Testis (tissue), 3 donors: ENCODE measurements around the gene SPAG6. TPM values are rescaled to one million over a fixed set of nuclear protein-coding genes. Genes with fewer than 3 reads are reported as not detected.

Experiments used
- DNase-seq: peaks from one replicate; pipeline ENCODE4 v3.0.0-alpha.2; 2019
- H3K27ac ChIP-seq, 2 donors: fragments of 200-600 bp; sonication (generic); one replicate each; pipeline ENCODE4 v1.5.1; 2019
- H3K27me3 ChIP-seq: fragments of 200-600 bp; sonication (generic); one replicate; pipeline ENCODE4 v1.5.1; 2019
- H3K36me3 ChIP-seq: fragments of 200-600 bp; sonication (generic); one replicate; pipeline ENCODE4 v1.5.1; 2017; ENCODE audit warnings: low read depth; ENCODE audit errors: missing control alignments
- H3K4me1 ChIP-seq: fragments of 200-600 bp; sonication (generic); one replicate; pipeline ENCODE4 v1.5.1; 2019
- H3K4me3 ChIP-seq, 2 donors: fragments of 200-600 bp; sonication (generic); one replicate each; pipeline ENCODE4 v1.5.1; 2017 to 2019
- H3K9me3 ChIP-seq: fragments of 200-600 bp; sonication (generic); one replicate; pipeline ENCODE4 v1.5.1; 2017
- POLR2A ChIP-seq: fragments of 450-650 bp; IDR thresholded peaks from one replicate; pipeline ENCODE4 v1.6.1; 2017; ENCODE audit warnings: antibody characterized with exemption, mild to moderate bottlenecking, moderate library complexity
- WGBS, 2 donors: methylation state at CpG; one replicate each; pipeline ENCODE4 v1.1.5; 2018; 5-methylcytosine and 5-hydroxymethylcytosine counted together
- intact Hi-C: fragments of 100-400 bp; cut with DNase I; formaldehyde crosslinking; loops from one replicate; pipeline ENCODE4 v1.15.1; 2023; ENCODE audit warnings: low total_unique reads
- polyA plus RNA-seq: library from polyadenylated mRNA; stranded (reverse); fragments of 350-450 nt; fragmentation: Illumina TruSeq; extraction: RNeasy Lipid Tissue Mini Kit (QIAGEN cat#74804); gene quantifications from one replicate; pipeline ENCODE4 v1.2.3, GENCODE V29; 2014; ENCODE audit warnings: low read depth, low replicate concordance; ENCODE audit not compliant: insufficient read depth
- total RNA-seq, 2 donors: library from RNA; depleted of rRNA; stranded (reverse); fragments of >200 nt; gene quantifications; one replicate each; pipeline ENCODE4 v1.2.3, GENCODE V29; 2016
- TF ChIP-seq, protein P1 (sequence below), 3 experiments: fragments of 450-650 bp in 2 of 3; fragments of 200-600 bp in 1 of 3; sonication (generic) in 1 of 3; IDR thresholded peaks; one replicate each; pipeline ENCODE4 v1.5.1; 2016 to 2019; ENCODE audit warnings: antibody characterized with exemption in 3 of 3, mild to moderate bottlenecking in 2 of 3, moderate library complexity in 1 of 3

Gene SPAG6
- total and polyA plus RNA-seq, 3 donors from 2014 or later, result 77.4 to 258 (median 103) TPM

DNA sequence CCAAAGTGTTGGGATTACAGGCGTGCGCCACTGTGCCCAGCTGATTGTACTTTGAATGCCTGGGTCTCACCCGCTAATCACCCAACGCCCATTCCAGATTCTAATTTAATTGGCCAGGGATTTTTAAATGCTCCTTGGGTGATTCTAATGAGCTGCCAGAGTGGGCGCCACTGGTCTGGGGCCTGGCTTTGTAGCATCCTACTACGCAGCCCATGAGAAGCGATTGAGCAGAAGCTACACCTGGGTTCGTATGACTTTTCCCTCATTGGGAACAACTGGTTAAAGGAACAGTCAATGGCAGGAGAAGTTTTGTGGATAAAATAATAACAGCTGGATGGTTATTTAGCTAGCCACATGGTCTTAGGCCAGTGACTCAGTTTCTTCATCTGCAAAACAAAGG, 108.0 kb downstream of the SPAG6 start:
- Histone ChIP-seq H3K27ac (no peak overlapping the region), H3K27me3 (no peaks in the 10 kb centered on the region), H3K4me1 (no peaks in the 10 kb centered on the region), H3K36me3 (no peaks in the 10 kb centered on the region), H3K4me3 (peak overlapping the region in 1 of 2 donors; percentile 3), H3K9me3 (no peaks in the 10 kb centered on the region)
- intact Hi-C loops, result no loop called here
- DNase-seq, result no peak
- no peak for TF ChIP-seq POLR2A
- TF ChIP-seq, protein P1, sequence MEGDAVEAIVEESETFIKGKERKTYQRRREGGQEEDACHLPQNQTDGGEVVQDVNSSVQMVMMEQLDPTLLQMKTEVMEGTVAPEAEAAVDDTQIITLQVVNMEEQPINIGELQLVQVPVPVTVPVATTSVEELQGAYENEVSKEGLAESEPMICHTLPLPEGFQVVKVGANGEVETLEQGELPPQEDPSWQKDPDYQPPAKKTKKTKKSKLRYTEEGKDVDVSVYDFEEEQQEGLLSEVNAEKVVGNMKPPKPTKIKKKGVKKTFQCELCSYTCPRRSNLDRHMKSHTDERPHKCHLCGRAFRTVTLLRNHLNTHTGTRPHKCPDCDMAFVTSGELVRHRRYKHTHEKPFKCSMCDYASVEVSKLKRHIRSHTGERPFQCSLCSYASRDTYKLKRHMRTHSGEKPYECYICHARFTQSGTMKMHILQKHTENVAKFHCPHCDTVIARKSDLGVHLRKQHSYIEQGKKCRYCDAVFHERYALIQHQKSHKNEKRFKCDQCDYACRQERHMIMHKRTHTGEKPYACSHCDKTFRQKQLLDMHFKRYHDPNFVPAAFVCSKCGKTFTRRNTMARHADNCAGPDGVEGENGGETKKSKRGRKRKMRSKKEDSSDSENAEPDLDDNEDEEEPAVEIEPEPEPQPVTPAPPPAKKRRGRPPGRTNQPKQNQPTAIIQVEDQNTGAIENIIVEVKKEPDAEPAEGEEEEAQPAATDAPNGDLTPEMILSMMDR (IDR thresholded peaks at IDR 0.05), result no peak
- WGBS, 2 donors, result 68 to 77% methylated on average over 8 of the region's 8 CpGs

DNA sequence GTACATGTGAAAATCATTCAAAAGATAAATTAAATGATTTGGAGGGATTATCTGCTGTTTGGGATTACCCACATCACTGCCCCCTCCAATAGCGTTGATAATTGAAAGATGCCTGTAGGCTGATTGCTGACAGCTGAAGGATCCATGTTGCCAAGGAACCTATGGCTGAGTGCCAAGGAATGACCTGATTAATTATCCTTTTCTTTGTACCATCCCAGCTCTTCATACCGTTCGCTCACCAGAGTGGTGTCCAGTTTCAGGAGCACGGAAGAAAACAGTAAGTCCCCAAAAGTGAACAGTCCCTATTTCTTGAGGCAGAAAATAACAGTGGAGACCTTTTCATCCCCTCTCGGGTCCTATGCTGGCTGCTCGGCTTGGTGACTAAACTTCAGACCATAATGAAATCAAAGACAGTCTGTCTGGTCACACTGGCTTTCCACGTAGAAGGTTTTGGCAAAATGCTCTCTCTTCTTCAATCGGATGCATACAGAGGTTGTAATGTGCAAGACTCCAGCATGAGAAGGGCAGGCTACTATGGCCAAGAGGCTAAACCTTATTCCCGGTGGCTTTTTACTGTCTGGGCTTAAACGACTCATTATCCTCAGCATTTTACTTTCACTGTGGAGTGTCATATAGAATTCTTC, 108.8 kb downstream of the SPAG6 start:
- Histone ChIP-seq H3K9me3 (no peaks in the 10 kb centered on the region), H3K27ac (no peak overlapping the region), H3K4me1 (no peaks in the 10 kb centered on the region), H3K27me3 (no peaks in the 10 kb centered on the region), H3K4me3 (no peak overlapping the region), H3K36me3 (no peaks in the 10 kb centered on the region)
- DNase-seq, result no peak
- WGBS, 2 donors, result 57% methylated on average over 10 of the region's 10 CpGs
- intact Hi-C loops, result no loop called here
- TF ChIP-seq, protein P1 (IDR thresholded peaks at IDR 0.05), result no peak
- no peak for TF ChIP-seq POLR2A

DNA sequence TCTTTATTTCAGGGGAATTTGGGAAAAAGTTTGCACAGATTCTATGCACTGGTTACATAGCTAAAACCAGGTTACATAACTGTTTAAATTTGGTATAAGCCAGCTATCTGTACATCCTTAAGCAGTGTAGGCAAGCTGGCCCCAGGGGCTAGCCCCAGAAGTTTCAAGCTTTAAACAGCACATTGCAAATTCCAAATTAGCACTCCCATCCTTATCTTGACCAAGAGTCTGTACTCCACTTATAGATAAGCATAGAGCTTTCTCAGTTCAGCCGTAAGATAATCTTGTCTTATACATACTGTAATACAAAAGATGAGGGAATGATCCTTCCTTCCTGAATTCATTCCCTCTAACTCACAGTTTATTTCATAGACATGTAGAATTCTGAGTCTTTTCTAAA, 109.3 kb downstream of the SPAG6 start:
- WGBS, 2 donors, result 54 to 72% methylated on average over 1 of the region's 1 CpG
- H3K27me3 ChIP-seq, result no peaks in the 10 kb centered on the region
- H3K27ac ChIP-seq, result no peak overlapping the region
- H3K9me3 ChIP-seq, result no peaks in the 10 kb centered on the region
- no peaks in the 10 kb centered on the region for H3K36me3 ChIP-seq
- DNase-seq, result no peak
- TF ChIP-seq, protein P1 (IDR thresholded peaks at IDR 0.05), result no peak
- TF ChIP-seq POLR2A, result no peak
- no peaks in the 10 kb centered on the region for H3K4me1 ChIP-seq
- intact Hi-C loops, result no loop called here
- no peak overlapping the region for H3K4me3 ChIP-seq

DNA sequence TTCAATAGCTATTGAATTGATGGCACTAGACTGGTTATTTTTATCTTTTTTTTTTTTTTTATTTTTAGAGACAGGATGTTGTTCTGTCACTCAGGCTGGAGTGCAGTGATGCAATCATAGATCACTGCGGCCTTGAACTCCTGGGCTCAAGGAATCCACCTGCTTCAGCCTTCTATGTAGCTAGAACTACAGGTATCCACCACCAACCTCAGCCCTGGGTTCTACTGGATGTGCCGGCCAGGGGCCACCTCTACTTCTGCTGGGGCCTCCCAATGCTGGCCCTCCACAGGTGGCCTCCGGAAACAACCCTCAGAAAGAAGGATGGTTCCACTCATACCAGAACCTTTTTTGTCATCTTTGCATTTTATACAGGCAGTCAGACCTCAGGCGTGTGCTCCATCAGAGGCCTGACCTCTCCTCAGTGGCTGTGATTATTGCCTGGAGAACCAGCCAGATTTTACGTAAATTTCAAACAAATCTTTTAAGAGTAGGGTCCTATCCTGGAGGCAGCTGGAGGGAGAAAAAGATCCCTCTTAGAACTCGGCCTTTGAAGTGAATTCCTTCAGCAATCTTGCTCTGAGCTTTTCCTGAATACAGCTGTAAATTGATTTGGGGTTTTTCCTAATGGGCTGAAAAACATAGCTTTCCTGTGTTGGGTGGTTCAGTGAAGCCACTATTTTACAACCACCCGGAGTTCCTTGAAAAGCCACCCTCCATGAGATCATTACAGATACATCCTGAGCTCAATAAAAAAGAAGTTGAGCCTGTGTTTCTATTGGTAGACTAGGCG, 110.0 kb downstream of the SPAG6 start:
- TF ChIP-seq, protein P1 (IDR thresholded peaks at IDR 0.05), result no peak
- no peak for TF ChIP-seq POLR2A
- Histone ChIP-seq H3K27me3 (no peaks in the 10 kb centered on the region), H3K36me3 (no peaks in the 10 kb centered on the region), H3K9me3 (no peaks in the 10 kb centered on the region), H3K4me3 (no peak overlapping the region), H3K27ac (no peak overlapping the region), H3K4me1 (no peaks in the 10 kb centered on the region)
- DNase-seq, result no peak
- 85 to 89% methylated on average over 8 of the region's 8 CpGs for WGBS, 2 donors
- intact Hi-C loops, result no loop called here
